HepG2 (cell line): ENCODE measurements around the gene LRRC8E. TPM values are rescaled to one million over a fixed set of nuclear protein-coding genes. Genes with fewer than 3 reads are reported as not detected.

ENCODE experiments used
- HOXA7 ChIP-seq: sonication (generic); formaldehyde crosslinking; IDR thresholded peaks from 2 replicates; pipeline ENCODE4 v1.8.1; 2022; ENCODE audit warnings: mild to moderate bottlenecking, missing genetic modification reagents, moderate library complexity
- IRF2 ChIP-seq: IDR thresholded peaks from 2 replicates; pipeline ENCODE4 v1.6.1; 2018; ENCODE audit warnings: missing genetic modification reagents, missing compliant biosample characterization
- MBNL3 ChIP-seq: fragments of 250-450 bp; sonication (Bioruptor Pico); conservative IDR thresholded peaks from 2 replicates; pipeline ENCODE4 v1.8.0; 2022; ENCODE audit warnings: mild to moderate bottlenecking, inconsistent platforms
- NR2C2 ChIP-seq: sonication (generic); formaldehyde crosslinking; IDR thresholded peaks from 2 replicates; pipeline ENCODE4 v1.4.0; 2020; ENCODE audit warnings: missing genetic modification reagents, mild to moderate bottlenecking, moderate library complexity, borderline replicate concordance
- PHF21A ChIP-seq: sonication (generic); formaldehyde crosslinking; IDR thresholded peaks from 2 replicates; pipeline ENCODE4 v1.5.0; 2020; ENCODE audit warnings: mild to moderate bottlenecking, missing genetic modification reagents
- RBM39 ChIP-seq: fragments of 200-400 bp; formaldehyde crosslinking; IDR thresholded peaks from one replicate; pipeline ENCODE4 v1.6.1; 2018; ENCODE audit warnings: antibody characterized with exemption, mild to moderate bottlenecking, low read depth, low read length; ENCODE audit not compliant: poor library complexity, severe bottlenecking
- SP140L ChIP-seq: sonication (generic); formaldehyde crosslinking; IDR thresholded peaks from 2 replicates; pipeline ENCODE4 v1.4.0; 2020; ENCODE audit warnings: missing genetic modification reagents, borderline replicate concordance
- TOPORS ChIP-seq: sonication (generic); formaldehyde crosslinking; IDR thresholded peaks from 2 replicates; pipeline ENCODE4 v1.8.0; 2023; ENCODE audit warnings: mild to moderate bottlenecking, missing genetic modification reagents
- ZMYM3 ChIP-seq: sonication (generic); formaldehyde crosslinking; IDR thresholded peaks from 2 replicates; pipeline ENCODE4 v1.5.1; 2020; ENCODE audit warnings: mild to moderate bottlenecking, missing genetic modification reagents
- ZNF292 ChIP-seq: sonication (generic); formaldehyde crosslinking; IDR thresholded peaks from 2 replicates; pipeline ENCODE4 v1.8.1; 2022; ENCODE audit warnings: mild to moderate bottlenecking, low read depth, missing genetic modification reagents, borderline replicate concordance
- ZNF383 ChIP-seq: sonication (generic); formaldehyde crosslinking; IDR thresholded peaks from 2 replicates; pipeline ENCODE4 v1.4.0; 2020; ENCODE audit warnings: missing genetic modification reagents, mild to moderate bottlenecking, borderline replicate concordance
- ZNF678 ChIP-seq: sonication (generic); formaldehyde crosslinking; IDR thresholded peaks from 2 replicates; pipeline ENCODE4 v1.4.0; 2020; ENCODE audit warnings: mild to moderate bottlenecking, missing genetic modification reagents
- polyA plus RNA-seq, 8 experiments: library from polyadenylated mRNA; depleted of rRNA in 3 of 8; stranded (reverse) in 7 of 8; unstranded in 1 of 8; fragments of >200 nt; fragmentation: Illumina TruSeq in 4 of 8; extraction: Trizol in 4 of 8; gene quantifications; 2 replicates each; pipeline versions ENCODE4 v1.2.1 to v1.2.3, GENCODE V29; 2011 to 2016; ENCODE audit warnings: low read depth in 4 of 8, missing spikeins in 1 of 8, mixed read lengths in 1 of 8; ENCODE audit not compliant: insufficient read depth in 1 of 8
- total RNA-seq, 5 experiments: library from RNA; depleted of rRNA; stranded (reverse); fragments of >200 nt; fragmentation: Illumina TruSeq; extraction: Trizol; gene quantifications; 2 replicates each; pipeline ENCODE4 v1.2.3, GENCODE V29; 2016; ENCODE audit warnings: low read depth in 1 of 5
- TF ChIP-seq, protein P1 (sequence below): sonication (generic); formaldehyde crosslinking; IDR thresholded peaks from 2 replicates; pipeline ENCODE4 v1.5.1; 2020; ENCODE audit warnings: missing genetic modification reagents, mild to moderate bottlenecking, borderline replicate concordance
- TF ChIP-seq, protein P2 (sequence below): sonication (generic); IDR thresholded peaks from 2 replicates; pipeline ENCODE4 v1.6.1; 2016; ENCODE audit warnings: low read depth, borderline replicate concordance
- TF ChIP-seq, protein P3 (sequence below), 2 experiments: sonication (generic) in 1 of 2; formaldehyde crosslinking in 1 of 2; IDR thresholded peaks; 2 replicates each; pipeline versions ENCODE4 v1.4.0 to v1.6.1; 2018 to 2020; ENCODE audit warnings: missing genetic modification reagents in 2 of 2, borderline replicate concordance in 1 of 2, low read depth in 1 of 2, mild to moderate bottlenecking in 1 of 2, missing biosample characterization in 1 of 2
- TF ChIP-seq, protein P4 (sequence below): sonication (generic); formaldehyde crosslinking; IDR thresholded peaks from 2 replicates; pipeline ENCODE4 v1.5.1; 2020; ENCODE audit warnings: mild to moderate bottlenecking, moderate library complexity, missing genetic modification reagents
- TF ChIP-seq, protein P5 (sequence below): sonication (generic); formaldehyde crosslinking; IDR thresholded peaks from 2 replicates; pipeline ENCODE4 v1.5.0; 2020; ENCODE audit warnings: mild to moderate bottlenecking, missing genetic modification reagents, borderline replicate concordance

The LRRC8E gene
- total and polyA plus RNA-seq, 2 of the 13 experiments (the other 11 are each of a cell fraction or from before 2014, with no cell fraction given) = 8.0 to 10.3 TPM

DNA sequence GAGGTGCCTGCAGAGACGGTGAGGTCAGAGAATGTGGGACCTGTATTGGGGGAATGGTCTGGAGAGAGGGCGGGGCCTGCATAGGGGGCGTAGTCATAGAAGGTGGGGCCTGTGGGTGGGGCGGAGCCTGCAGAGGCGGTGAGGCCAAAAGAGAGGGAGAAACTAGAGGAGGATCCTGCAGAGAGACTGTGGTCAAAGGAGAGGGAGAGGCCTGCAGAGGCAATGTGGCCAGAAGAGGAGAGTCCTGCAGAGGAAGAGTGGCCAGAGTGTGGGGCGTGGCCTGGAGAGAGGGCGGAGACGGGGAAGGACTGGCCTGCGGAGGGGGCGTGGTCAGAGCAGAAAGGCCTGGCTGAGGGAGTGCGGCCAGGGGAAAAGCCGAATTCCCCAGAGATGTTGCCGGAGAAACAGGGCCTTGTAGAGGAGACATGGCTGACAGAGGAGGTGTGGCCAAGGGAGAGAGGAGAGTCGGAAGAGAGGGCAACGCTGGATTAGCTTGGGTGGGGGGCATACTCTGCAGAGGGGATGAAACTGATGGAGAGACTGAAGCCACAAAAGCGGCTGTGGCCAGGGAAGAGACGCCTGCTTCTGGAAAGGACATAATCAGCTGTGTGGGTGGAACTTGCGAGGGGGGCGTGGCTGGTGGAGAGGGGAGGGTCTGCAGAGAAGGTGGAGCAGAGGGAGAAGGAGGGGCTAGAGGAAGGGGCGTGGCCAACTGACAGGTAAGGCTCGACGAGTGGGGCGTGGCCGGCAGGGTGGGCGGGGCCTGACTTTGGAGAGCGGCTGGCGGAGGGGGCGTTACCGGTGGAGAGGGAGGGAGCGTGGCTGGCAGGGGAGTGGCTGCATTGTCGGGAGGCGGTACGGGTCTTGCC, 16.6 kb upstream of the LRRC8E start (continued):
- no peak for TF ChIP-seq IRF2 (CRISPR knock-in tag)
- TF ChIP-seq SP140L = no peak
- TF ChIP-seq MBNL3 = no peak
- TF ChIP-seq NR2C2 = 0 out of 2 replicates have a peak, but pooled peaks have one; percentile 16
- TF ChIP-seq, protein P1, sequence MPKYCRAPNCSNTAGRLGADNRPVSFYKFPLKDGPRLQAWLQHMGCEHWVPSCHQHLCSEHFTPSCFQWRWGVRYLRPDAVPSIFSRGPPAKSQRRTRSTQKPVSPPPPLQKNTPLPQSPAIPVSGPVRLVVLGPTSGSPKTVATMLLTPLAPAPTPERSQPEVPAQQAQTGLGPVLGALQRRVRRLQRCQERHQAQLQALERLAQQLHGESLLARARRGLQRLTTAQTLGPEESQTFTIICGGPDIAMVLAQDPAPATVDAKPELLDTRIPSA (CRISPR knock-in tag) = no peak
- TF ChIP-seq TOPORS = no peak
- no peak for TF ChIP-seq ZNF678 (CRISPR knock-in tag)
- no peak for TF ChIP-seq HOXA7 (CRISPR knock-in tag)
- TF ChIP-seq ZNF383 (CRISPR knock-in tag) = no peak
- no peak for TF ChIP-seq ZNF292 (CRISPR knock-in tag)
- TF ChIP-seq, protein P2, sequence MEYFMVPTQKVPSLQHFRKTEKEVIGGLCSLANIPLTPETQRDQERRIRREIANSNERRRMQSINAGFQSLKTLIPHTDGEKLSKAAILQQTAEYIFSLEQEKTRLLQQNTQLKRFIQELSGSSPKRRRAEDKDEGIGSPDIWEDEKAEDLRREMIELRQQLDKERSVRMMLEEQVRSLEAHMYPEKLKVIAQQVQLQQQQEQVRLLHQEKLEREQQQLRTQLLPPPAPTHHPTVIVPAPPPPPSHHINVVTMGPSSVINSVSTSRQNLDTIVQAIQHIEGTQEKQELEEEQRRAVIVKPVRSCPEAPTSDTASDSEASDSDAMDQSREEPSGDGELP = peak; percentile 92
- no peak for TF ChIP-seq ZMYM3 (CRISPR knock-in tag)
- TF ChIP-seq, protein P3, sequence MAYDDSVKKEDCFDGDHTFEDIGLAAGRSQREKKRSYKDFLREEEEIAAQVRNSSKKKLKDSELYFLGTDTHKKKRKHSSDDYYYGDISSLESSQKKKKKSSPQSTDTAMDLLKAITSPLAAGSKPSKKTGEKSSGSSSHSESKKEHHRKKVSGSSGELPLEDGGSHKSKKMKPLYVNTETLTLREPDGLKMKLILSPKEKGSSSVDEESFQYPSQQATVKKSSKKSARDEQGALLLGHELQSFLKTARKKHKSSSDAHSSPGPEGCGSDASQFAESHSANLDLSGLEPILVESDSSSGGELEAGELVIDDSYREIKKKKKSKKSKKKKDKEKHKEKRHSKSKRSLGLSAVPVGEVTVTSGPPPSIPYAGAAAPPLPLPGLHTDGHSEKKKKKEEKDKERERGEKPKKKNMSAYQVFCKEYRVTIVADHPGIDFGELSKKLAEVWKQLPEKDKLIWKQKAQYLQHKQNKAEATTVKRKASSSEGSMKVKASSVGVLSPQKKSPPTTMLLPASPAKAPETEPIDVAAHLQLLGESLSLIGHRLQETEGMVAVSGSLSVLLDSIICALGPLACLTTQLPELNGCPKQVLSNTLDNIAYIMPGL (CRISPR knock-in tag; IDR thresholded peaks at IDR 0.05; ENCODE audit: borderline replicate concordance in 1 of 2, low read depth in 1 of 2) = 0 out of 4 replicates have a peak, but pooled peaks of 1 of the 2 experiments have one; percentile 30
- TF ChIP-seq PHF21A (CRISPR knock-in tag) = no peak
- TF ChIP-seq, protein P4, sequence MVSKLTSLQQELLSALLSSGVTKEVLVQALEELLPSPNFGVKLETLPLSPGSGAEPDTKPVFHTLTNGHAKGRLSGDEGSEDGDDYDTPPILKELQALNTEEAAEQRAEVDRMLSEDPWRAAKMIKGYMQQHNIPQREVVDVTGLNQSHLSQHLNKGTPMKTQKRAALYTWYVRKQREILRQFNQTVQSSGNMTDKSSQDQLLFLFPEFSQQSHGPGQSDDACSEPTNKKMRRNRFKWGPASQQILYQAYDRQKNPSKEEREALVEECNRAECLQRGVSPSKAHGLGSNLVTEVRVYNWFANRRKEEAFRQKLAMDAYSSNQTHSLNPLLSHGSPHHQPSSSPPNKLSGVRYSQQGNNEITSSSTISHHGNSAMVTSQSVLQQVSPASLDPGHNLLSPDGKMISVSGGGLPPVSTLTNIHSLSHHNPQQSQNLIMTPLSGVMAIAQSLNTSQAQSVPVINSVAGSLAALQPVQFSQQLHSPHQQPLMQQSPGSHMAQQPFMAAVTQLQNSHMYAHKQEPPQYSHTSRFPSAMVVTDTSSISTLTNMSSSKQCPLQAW = 0 out of 2 replicates have a peak, but pooled peaks have one; percentile 57
- TF ChIP-seq, protein P5, sequence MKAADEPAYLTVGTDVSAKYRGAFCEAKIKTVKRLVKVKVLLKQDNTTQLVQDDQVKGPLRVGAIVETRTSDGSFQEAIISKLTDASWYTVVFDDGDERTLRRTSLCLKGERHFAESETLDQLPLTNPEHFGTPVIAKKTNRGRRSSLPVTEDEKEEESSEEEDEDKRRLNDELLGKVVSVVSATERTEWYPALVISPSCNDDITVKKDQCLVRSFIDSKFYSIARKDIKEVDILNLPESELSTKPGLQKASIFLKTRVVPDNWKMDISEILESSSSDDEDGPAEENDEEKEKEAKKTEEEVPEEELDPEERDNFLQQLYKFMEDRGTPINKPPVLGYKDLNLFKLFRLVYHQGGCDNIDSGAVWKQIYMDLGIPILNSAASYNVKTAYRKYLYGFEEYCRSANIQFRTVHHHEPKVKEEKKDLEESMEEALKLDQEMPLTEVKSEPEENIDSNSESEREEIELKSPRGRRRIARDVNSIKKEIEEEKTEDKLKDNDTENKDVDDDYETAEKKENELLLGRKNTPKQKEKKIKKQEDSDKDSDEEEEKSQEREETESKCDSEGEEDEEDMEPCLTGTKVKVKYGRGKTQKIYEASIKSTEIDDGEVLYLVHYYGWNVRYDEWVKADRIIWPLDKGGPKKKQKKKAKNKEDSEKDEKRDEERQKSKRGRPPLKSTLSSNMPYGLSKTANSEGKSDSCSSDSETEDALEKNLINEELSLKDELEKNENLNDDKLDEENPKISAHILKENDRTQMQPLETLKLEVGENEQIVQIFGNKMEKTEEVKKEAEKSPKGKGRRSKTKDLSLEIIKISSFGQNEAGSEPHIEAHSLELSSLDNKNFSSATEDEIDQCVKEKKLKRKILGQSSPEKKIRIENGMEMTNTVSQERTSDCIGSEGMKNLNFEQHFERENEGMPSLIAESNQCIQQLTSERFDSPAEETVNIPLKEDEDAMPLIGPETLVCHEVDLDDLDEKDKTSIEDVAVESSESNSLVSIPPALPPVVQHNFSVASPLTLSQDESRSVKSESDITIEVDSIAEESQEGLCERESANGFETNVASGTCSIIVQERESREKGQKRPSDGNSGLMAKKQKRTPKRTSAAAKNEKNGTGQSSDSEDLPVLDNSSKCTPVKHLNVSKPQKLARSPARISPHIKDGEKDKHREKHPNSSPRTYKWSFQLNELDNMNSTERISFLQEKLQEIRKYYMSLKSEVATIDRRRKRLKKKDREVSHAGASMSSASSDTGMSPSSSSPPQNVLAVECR (CRISPR knock-in tag) = peak; percentile 67
- no peak for TF ChIP-seq RBM39
